Neuron (in vitro differentiated cells): ENCODE results near the gene KCNH1.

Source experiments
- H2AFZ ChIP-seq: one replicate; pipeline ENCODE4 v1.6.1; 2013; ENCODE audit warnings: low read depth, mild to moderate bottlenecking, inconsistent platforms, low read length, moderate library complexity
- H3K27me3 ChIP-seq: one replicate; pipeline ENCODE4 v1.6.1; 2013; ENCODE audit warnings: low read length; ENCODE audit not compliant: insufficient read depth
- H3K36me3 ChIP-seq: one replicate; pipeline ENCODE4 v1.6.1; 2013; ENCODE audit warnings: low read length; ENCODE audit not compliant: insufficient read depth
- H3K4me1 ChIP-seq: one replicate; pipeline ENCODE4 v1.6.1; 2013; ENCODE audit warnings: low read length; ENCODE audit not compliant: insufficient read depth
- H3K4me3 ChIP-seq: 2 replicates; pipeline ENCODE4 v1.5.1; 2013; ENCODE audit warnings: mild to moderate bottlenecking, low read length, moderate library complexity
- H3K9me3 ChIP-seq: one replicate; pipeline ENCODE4 v1.6.1; 2013; ENCODE audit warnings: low read length

The KCNH1 gene

GRCh38 chr1:211129776-211130175 is 4.2 kb downstream of the KCNH1 start:
- Histone ChIP-seq H2AFZ (no peak overlapping the region), H3K4me3 (no peak overlapping the region), H3K9me3 (no peaks in the 10 kb centered on the region), H3K36me3 (no peaks in the 10 kb centered on the region), H3K4me1 (peaks cover 7% of the 10 kb centered on the region), H3K27me3 (no peaks in the 10 kb centered on the region)

- no peaks in the 10 kb centered on the region for H3K4me1 ChIP-seq
- H3K4me3 ChIP-seq: no peak overlapping the region
- H3K27me3 ChIP-seq: no peaks in the 10 kb centered on the region
- H3K9me3 ChIP-seq: no peaks in the 10 kb centered on the region
- H3K36me3 ChIP-seq: no peaks in the 10 kb centered on the region
- H2AFZ ChIP-seq: no peak overlapping the region
Measured at GRCh38 chr1:211127166-211127565, 6.8 kb downstream of the KCNH1 start.

DNA sequence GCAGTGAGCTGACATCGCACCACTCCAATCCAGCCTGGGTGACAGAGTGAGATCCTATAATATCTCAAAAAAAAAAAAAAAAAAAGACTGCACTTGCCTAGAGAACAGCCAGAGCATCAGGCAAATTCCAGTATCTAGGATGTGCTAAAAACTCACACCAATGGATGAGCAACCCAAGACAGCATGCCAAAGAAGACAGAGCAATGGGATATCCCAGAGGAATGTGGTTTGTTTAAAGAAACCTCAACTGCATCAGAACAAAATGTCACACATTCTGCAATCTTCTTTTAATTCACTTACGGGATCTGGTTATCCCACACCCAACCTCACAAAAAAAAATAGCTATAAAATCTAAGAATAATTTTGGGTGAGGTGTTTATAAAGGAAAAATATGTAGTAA is 7.3 kb downstream of the KCNH1 start:
- Histone ChIP-seq H3K9me3 (no peaks in the 10 kb centered on the region), H3K4me3 (no peak overlapping the region), H3K4me1 (no peaks in the 10 kb centered on the region), H3K27me3 (no peaks in the 10 kb centered on the region), H2AFZ (no peak overlapping the region), H3K36me3 (no peaks in the 10 kb centered on the region)

- Histone ChIP-seq H3K9me3 (no peaks in the 10 kb centered on the region), H3K4me3 (no peak overlapping the region)
Measured at GRCh38 chr1:211118407-211119102, 15.4 kb downstream of the KCNH1 start.

DNA sequence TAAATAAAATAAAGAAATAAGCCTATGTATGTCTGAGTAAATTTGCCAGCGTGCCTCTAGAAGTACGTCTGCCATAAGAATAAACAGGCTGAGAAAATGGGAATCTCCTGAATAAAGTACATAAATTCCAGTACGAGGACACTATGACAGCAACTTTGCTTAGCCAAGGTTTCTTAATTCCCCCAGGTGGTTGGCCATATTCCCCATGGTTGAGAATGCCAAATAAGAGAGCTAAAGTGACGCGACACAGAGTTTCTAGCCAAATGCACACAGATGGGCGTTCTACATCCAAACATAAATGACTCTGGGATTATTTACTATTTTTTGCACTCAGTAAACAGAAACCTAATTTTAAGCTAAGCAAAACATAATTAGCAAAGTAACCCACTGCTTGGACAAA is 19.5 kb downstream of the KCNH1 start:
- no peaks in the 10 kb centered on the region for H3K27me3 ChIP-seq
- no peaks in the 10 kb centered on the region for H3K36me3 ChIP-seq
- H3K4me3 ChIP-seq: no peak overlapping the region
- no peak overlapping the region for H2AFZ ChIP-seq
- H3K9me3 ChIP-seq: no peaks in the 10 kb centered on the region
- peaks cover 1% of the 10 kb centered on the region for H3K4me1 ChIP-seq

More at GRCh38 chr1:211118407-211119102, 15.4 kb downstream of the KCNH1 start:
- Histone ChIP-seq H2AFZ (no peak overlapping the region), H3K36me3 (no peaks in the 10 kb centered on the region), H3K27me3 (no peaks in the 10 kb centered on the region), H3K4me1 (peaks cover 1% of the 10 kb centered on the region)

DNA sequence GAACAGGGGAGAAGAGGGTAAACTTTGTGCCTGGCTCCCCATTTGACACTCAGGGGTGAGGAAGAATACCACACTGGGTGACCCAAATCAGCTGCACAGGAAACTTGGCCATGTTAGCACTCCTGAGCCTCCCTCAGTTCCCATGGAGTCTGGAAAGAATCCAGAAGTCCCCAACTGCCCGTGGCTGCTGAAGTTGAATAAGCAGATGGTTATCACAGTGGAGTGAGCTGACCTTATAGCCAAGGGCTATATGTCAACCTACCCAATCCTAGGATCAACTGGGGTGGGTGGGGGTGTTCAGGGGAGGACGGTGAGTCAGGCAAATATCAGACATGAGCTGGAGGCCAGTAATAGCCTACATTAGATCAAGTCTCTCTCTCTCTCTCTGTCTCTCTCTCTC is 20.4 kb downstream of the KCNH1 start:
- Histone ChIP-seq H3K36me3 (no peaks in the 10 kb centered on the region), H3K9me3 (no peaks in the 10 kb centered on the region), H3K4me1 (peaks cover 1% of the 10 kb centered on the region), H2AFZ (no peak overlapping the region), H3K27me3 (no peaks in the 10 kb centered on the region), H3K4me3 (no peak overlapping the region)

DNA sequence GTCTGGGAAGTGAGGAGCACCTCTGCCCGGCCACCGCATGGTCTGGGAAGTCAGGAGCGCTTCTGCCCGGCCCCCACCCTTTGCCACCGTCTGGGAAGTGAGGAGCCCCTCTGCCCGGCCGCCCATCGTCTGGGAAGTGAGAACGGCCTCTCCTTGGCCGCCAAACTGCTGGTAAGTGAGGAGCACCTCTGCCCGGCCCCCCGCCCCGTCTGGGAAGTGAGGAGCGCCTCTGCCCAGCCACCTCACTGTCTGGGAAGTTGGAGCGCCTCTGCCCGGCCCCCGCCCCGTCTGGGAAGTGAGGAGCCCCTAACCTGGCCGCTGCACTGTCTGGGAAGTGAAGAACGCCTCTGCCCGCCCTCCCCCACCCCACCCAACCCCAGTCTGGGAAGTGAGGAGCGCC is 22.6 kb downstream of the KCNH1 start:
- H3K9me3 ChIP-seq: no peaks in the 10 kb centered on the region
- H2AFZ ChIP-seq: no peak overlapping the region
- no peaks in the 10 kb centered on the region for H3K4me1 ChIP-seq
- H3K4me3 ChIP-seq: no peak overlapping the region
- H3K27me3 ChIP-seq: no peaks in the 10 kb centered on the region
- no peaks in the 10 kb centered on the region for H3K36me3 ChIP-seq

DNA sequence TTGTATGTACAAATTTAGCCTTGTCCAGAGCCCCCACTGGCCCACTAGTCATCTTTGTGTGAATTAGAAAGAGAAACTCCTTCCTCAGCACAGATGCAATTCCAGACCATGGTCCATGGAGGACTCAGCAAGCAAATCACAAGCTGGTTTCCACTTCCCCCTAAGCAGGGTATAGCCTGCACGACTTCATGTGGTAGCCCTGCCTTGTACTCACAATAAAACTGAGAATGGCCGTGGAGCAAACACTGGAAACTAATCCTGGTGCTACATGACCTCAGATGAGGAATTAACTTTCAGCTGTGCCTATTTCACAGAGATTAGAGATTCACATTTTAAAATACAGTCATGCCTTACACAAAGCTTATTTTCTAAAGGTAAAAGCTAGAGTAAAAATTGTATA is 32.5 kb downstream of the KCNH1 start:
- H3K4me3 ChIP-seq: no peak overlapping the region
- H3K9me3 ChIP-seq: no peaks in the 10 kb centered on the region
- no peaks in the 10 kb centered on the region for H3K36me3 ChIP-seq
- peaks cover 2% of the 10 kb centered on the region for H3K4me1 ChIP-seq
- H2AFZ ChIP-seq: no peak overlapping the region
- no peaks in the 10 kb centered on the region for H3K27me3 ChIP-seq

DNA sequence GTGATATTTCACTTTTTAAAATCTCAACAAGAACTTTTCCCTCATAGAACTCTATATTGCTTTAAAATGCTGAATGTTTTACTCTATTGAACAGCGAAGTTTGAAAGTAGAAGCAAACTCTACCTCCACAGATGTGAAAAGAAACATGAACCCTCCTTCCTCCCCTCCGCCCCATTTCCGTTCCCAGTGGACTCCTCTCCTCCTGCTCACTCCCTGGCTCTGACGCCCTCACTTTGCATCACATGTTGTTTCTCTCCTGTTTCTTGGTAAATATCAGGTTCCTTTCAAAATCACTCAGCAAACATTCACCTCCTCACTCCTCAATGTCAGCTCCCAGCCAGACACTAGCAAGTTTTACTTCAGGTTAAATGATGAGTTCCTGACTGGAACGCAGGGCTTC is 34.6 kb downstream of the KCNH1 start:
- no peaks in the 10 kb centered on the region for H3K9me3 ChIP-seq
- no peaks in the 10 kb centered on the region for H3K36me3 ChIP-seq
- H3K4me1 ChIP-seq: peaks cover 2% of the 10 kb centered on the region
- H3K4me3 ChIP-seq: no peak overlapping the region
- H2AFZ ChIP-seq: no peak overlapping the region
- no peaks in the 10 kb centered on the region for H3K27me3 ChIP-seq

DNA sequence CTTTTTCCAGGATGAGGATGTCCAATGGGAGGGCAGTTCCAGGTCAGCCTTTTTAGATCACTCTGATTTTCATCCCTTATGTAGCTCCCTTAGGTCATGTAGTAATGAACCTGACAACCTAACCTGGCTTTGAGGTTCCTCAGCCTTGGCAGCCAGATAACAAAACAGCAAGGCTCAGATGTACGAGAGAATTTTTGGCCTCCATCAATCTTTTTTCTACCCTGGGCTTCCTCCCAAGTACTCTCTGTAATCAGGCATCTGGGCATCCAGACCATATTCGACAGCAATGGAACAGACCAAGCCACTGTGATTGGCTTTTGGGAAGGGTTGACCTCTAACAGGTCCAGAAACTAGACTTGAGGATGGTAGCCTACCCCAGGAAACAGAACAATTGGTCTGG is 38.6 kb downstream of the KCNH1 start:
- H3K4me1 ChIP-seq: no peaks in the 10 kb centered on the region
- no peaks in the 10 kb centered on the region for H3K9me3 ChIP-seq
- no peak overlapping the region for H2AFZ ChIP-seq
- no peaks in the 10 kb centered on the region for H3K27me3 ChIP-seq
- no peak overlapping the region for H3K4me3 ChIP-seq
- H3K36me3 ChIP-seq: no peaks in the 10 kb centered on the region

DNA sequence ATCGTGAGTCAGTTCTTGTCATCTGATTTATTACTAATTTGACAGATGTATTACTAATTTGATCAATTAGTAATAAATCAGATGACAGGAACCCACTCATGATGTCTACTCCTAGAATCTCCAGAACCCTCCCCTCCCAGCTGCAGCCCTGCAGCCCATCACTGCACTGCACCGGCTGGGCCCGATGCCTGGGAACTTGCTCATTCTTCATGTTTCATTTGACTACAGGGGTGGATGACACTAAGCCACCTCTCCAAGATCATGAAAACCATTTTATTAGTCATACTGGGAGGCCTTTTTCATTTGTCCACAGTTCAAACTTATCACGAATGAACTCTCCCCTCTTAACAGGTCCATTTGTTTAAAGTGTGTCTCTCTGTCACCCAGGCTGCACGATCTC is 41.0 kb downstream of the KCNH1 start:
- no peak overlapping the region for H3K4me3 ChIP-seq
- H3K27me3 ChIP-seq: no peaks in the 10 kb centered on the region
- no peaks in the 10 kb centered on the region for H3K4me1 ChIP-seq
- H3K9me3 ChIP-seq: no peaks in the 10 kb centered on the region
- H3K36me3 ChIP-seq: no peaks in the 10 kb centered on the region
- no peak overlapping the region for H2AFZ ChIP-seq

GRCh38 chr1:211091867-211092266 is 42.1 kb downstream of the KCNH1 start:
- no peak overlapping the region for H3K4me3 ChIP-seq
- H3K36me3 ChIP-seq: no peaks in the 10 kb centered on the region
- H3K4me1 ChIP-seq: no peaks in the 10 kb centered on the region
- H3K27me3 ChIP-seq: no peaks in the 10 kb centered on the region
- no peaks in the 10 kb centered on the region for H3K9me3 ChIP-seq
- no peak overlapping the region for H2AFZ ChIP-seq

DNA sequence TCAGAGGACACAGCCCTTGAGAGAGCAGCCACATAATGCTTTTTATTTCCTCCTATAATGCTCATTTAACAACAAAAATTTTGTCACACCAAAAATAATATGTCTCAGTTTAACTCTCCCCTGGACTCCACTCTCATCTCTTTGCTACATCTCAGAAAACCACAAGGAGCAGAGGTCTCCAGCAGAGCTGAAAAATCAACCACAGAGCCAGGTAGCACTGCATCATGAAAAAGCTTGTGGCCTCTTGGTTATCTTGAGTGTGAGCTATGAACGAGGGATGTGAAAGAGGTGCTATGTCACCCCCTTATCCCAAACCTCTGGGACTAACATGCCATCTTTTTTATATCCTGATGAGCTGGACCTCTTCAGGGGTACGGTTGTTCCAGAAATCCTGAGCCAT is 44.4 kb downstream of the KCNH1 start:
- no peak overlapping the region for H3K4me3 ChIP-seq
- no peaks in the 10 kb centered on the region for H3K4me1 ChIP-seq
- H2AFZ ChIP-seq: no peak overlapping the region
- no peaks in the 10 kb centered on the region for H3K36me3 ChIP-seq
- H3K9me3 ChIP-seq: no peaks in the 10 kb centered on the region
- H3K27me3 ChIP-seq: no peaks in the 10 kb centered on the region

GRCh38 chr1:211088156-211088555 is 45.8 kb downstream of the KCNH1 start:
- Histone ChIP-seq H2AFZ (no peak overlapping the region), H3K9me3 (no peaks in the 10 kb centered on the region), H3K36me3 (no peaks in the 10 kb centered on the region), H3K4me3 (no peak overlapping the region), H3K4me1 (no peaks in the 10 kb centered on the region), H3K27me3 (no peaks in the 10 kb centered on the region)
